Esophagus mucosa (tissue), 1 donor: ENCODE results near the gene EEA1. TPM values are rescaled to one million over a fixed set of nuclear protein-coding genes. Genes with fewer than 3 reads are reported as not detected.
A peak's percentile ranks its signal among the peaks of the same experiment; 100 is the strongest.

Source experiments
- ATAC-seq: fragments of 200-7000 bp; cut with Tn5 transposase; one replicate; pipeline ENCODE4 v1.9.1; 2020
- total RNA-seq: library from RNA; stranded (reverse); gene quantifications from one replicate; pipeline ENCODE4 v1.2.4, GENCODE V29; 2023
- donor health status: DM: yes; HTN: yes; CAD: no.

EEA1 gene
- total RNA-seq, 1 donor from 2014 or later = 35.1 TPM

DNA sequence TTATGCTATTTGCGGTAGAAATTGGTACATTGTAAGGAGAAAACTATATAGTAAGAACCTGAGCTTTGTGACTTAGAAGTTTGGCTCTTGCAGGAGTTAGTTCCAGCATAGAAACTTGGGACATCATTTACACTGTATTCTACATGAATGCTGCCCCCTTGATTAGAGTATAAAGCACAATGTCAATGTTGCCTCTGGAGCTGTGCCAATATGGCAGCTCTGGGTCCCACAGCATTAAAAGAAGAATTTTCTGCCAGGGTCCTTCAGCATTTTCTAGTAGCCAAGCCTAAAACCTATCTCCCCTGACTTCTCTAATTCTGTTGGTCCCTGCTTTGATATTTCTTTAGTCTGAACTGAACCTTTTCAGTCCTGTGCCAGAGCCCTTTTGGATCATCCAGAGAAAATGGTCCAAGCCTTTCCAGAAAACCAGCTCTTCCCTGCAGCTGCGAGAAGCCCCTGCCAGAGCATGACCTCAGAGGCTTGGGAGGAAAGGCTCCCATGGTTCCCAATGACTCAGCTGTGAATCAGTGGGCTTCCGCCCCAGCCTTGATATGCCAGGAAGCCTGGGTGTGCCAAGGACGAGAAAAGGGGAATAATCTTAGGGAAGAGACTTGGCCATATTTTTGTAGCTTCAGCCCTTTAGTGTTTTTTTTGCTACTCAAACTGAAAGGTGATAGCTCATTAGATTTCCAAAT, 183.1 kb downstream of the EEA1 start:
- peak; percentile 86 for ATAC-seq

GRCh38 chr12:92743026-92743425, 186.1 kb downstream of the EEA1 start:
- ATAC-seq = no peak

DNA sequence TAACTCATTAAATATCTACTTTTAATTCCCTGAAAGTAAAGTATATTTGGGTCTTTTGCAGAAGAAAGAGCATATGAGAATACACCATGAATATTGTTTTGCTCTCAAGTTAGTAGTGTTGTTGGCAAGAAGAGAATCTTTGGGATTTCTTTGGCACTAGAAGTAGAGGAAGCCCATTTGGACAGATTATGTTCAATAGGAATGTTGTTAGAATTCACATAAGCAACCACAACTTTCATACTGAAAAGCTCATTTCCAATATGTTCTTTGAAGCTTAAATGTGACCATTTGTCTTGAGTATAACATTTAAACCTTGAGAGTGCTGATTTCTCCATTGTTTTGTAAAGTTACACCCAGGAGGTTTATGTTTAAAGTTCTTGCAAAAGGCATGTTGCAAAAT, 188.7 kb downstream of the EEA1 start:
- no peak for ATAC-seq

DNA sequence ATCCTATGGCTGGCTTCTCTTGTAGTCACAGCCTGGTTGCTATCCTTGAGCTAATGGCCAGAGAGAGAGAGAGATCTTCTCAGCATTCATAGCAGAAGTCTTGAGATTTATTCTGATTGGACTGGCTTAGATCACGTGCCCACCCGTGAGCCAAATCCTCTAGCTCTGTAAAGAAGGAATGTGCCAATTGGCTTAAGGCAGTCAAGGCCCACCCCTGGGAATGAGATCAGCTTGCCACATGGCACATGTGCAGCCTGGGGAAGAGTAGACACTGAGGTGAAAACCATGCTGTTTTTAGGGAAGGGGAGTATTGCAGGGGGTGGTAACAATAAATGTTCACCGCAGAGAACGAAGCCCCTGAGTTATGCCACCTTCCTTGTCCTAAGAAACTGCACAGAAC, 190.0 kb downstream of the EEA1 start:
- no peak for ATAC-seq

DNA sequence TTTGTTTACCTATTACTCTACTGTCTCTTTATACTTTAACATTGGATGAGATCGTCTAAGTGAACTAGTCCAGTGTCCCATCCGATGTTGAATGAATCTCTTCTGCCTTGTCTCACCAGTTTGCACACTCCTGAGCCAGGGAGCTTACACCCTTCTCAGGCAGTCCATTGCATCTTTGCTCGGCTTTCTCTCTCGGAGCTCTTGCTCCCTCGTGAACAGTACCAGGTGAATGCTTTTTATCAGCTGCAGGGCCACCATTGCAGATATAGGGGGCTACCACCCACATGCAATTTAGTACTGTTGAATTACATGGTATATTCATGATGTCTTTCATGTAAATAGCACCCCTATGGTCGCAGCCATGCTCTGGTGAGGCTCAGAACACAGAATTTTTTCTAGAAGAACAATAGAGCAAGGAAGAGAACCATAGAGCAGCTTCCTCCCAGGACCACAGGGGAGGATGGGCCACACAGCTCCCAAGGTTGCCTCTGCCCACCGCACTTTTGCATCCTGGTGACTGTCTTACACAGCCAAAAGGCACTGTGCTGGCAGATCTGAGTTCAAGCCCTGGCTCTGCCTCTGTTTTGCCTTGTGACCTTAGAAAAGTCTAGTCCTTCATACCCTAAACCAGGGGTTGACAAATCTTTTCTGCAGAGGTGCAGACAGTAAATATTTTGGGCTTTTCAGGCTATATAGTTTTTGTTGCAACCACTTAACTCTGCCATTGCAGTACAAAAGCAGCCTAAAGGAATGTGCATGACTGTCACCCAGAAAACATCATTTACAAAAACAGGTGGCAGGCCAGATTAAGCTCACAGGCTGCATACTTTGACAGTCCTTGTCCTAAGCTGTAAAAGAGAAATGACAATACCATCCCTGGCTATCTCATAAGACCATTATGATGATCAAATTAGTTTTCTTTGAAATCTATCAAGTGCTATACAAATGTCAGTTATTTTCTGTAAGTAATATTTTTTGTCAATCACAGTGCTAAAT, 190.9 kb downstream of the EEA1 start:
- no peak for ATAC-seq

DNA sequence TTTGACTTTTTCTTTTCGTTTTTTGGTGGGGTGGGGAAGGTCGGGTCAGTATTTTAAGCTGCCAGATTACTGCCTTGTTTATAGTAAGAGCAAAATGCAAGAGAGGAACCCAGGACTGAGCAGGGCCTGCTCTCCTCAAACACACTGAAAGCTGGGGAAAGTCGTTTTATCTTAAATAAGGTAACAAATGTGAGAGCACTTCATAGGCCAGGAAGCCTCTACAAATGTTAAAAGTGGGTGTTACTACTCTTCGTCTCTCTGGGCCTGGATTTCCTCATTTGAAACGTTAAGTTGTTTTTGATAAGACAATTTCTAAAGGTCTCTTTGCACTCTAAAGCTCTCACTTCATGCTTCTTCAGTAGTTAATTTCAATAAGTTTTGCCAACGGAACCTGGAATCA, 192.5 kb downstream of the EEA1 start:
- no peak for ATAC-seq

DNA sequence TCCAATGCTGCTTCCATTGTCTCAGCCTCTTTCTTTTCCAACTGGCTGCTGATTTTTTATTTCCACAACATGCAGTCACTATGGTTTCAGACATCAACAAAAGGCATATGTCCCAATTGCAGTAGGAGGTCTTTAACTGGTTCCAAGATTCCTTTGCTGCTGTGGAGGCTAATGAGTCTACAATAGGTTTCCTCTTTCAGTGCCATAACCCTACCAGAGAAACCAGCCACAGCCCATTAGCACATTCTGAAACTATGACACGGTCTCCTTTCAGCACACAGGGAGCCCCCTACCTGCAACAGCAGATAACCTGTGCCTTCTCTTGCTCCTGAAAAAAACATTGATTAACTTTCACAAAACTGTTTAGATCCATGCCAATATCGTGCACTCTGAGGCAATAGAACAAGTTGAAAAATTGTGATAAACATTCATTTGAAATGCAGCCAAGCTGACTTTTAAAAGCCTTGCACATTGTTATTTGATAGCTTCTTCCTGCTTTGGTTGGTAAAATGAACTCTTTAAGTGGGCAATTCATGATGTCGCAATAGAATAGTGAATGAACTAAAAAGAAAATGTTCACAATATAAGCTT, 193.9 kb downstream of the EEA1 start:
- peak; percentile 22 for ATAC-seq

- no peak for ATAC-seq
These were observed 195.4 kb downstream of the EEA1 start for GRCh38 chr12:92733661-92734060.

GRCh38 chr12:92733181-92733580, 195.9 kb downstream of the EEA1 start:
- ATAC-seq = no peak

DNA sequence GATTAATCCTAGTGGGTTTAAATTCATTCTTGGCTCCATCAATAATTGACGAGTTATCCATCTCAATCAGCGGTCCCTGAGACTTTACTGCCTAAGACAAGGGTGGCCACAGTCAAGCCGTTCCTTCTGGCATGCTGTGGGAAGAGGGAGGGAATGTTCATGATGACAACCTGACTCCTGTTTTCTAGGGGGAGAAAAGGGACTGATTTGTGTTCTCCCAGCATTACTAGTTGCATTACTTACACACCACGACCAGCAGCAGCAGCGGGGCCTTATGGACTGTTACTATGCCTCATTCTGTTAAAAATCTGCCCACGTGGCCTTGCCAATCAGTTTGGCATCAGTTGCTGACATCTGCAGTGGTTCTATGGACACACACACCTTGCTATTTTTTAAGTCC, 196.4 kb downstream of the EEA1 start:
- no peak for ATAC-seq

DNA sequence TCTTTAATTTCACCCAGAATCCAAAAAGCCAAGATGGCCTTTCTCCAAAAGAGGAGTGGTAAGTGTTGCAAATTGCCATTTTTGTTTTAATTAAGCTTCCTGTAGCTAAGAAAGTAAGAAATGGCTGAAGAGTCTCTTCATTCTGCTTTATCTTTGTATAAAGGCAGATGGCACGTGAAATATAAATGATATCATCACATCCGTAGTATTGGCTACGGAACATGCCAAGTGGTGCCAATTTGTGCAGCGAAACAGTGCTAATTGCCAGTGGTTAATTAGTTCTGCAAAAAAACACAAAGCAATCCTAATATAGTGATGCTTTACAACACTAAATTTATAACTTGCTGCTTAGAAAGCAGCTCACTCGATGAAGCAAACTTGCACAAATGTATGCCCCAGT, 196.9 kb downstream of the EEA1 start:
- no peak for ATAC-seq

DNA sequence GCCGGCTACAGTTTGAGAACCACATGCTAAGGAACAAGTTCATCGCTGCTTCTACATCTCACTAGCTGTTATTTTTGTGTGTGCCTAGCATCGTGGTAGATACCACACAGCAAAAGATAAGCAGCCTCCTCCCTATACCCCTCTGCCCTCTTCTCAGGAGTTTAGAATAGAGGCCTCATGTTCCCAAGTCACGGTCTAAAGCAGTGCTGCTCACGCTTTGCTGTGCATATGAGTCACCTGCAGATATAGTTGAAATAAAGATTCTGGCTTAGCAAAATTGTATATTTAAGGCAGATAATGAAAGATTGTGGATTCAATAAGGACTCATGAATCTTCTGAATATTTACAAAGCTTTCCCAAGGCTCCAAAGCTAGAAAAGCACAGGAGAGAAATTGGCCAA, 198.3 kb downstream of the EEA1 start:
- no peak for ATAC-seq

DNA sequence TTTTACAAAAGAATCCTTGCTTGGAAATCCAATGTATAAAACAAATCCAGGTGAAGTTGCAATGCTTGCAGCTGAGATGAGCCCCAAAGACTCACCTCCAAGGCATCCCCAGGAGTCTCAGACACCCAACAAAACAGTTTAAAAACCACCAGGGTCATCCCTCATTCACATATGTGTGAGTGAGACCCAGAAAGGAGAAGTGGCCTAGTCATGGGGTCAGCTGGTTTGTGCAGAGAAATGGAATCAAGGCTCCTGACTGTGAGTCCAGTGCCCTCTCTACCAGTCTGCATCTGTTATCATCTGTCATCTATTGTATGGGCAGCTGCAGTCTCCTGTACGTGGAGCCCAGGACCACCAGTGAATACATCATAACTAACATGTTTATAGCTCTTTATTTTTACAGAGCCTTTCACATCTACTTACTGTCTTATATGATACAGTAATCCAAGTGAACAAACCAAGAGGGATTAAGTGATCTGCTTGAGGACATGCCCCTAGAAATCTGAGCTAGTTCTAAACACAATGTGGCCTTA, 199.3 kb downstream of the EEA1 start:
- ATAC-seq = no peak

DNA sequence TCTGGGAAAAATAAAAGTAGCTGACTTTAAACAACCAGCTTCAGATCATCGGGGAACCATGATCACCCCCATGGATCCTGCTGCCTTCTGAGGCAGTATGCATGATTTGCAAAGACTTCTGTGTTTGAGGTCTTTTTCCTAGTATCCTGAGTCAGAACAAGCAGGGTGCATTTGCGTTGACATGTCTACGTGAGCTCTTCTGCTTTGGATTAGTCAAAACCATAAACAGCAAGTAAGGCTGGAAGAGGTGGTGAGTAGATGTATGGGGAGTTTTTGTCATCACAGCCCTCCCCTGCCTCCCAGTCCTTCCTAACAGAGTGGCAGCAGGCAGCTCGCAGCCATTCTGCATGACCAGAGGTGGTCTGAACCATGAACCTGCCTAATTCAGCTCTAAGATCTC, 202.2 kb downstream of the EEA1 start:
- ATAC-seq = no peak

GRCh38 chr12:92722897-92723296, 206.2 kb downstream of the EEA1 start:
- no peak for ATAC-seq

GRCh38 chr12:92721656-92722055, 207.4 kb downstream of the EEA1 start:
- no peak for ATAC-seq

DNA sequence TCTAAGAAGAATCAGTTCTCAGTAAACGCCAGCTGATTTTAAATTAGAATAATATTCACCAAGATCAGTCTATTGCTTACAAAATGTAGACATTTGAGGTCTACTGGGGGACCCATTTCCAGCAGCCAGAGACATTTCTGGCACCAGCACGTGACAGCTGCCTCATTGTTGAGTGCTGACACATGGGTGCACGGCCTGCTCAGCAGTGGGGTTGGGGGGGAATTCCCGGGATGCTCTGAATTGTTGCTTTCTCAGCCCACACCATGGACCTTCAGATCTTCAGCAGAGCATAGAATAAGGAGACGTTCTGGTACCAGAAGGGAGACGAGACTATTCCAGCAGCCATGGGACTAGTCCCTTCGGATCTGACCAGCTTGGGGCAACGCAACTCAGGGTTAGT, 208.0 kb downstream of the EEA1 start:
- no peak for ATAC-seq

Other genes with a start within 250 kb of the EEA1 start
- 0.28 TPM for gene PLEKHG7, start 226.3 kb downstream of the EEA1 start, total RNA-seq